GM12892 (cell line): Measurements from ENCODE around the gene TAF7L.

Experiments
- POLR2A ChIP-seq: IDR thresholded peaks from 2 replicates; pipeline ENCODE4 v1.6.1; 2011; ENCODE audit warnings: low read depth, low read length, control low read depth
- POLR2AphosphoS5 ChIP-seq: IDR thresholded peaks from 2 replicates; pipeline ENCODE4 v1.6.1; 2011; ENCODE audit warnings: low read depth, low read length, control low read depth
- TAF1 ChIP-seq: IDR thresholded peaks from 2 replicates; pipeline ENCODE4 v1.6.1; 2011; ENCODE audit warnings: low read depth, mild to moderate bottlenecking, control low read depth, low read length, borderline replicate concordance

DNA sequence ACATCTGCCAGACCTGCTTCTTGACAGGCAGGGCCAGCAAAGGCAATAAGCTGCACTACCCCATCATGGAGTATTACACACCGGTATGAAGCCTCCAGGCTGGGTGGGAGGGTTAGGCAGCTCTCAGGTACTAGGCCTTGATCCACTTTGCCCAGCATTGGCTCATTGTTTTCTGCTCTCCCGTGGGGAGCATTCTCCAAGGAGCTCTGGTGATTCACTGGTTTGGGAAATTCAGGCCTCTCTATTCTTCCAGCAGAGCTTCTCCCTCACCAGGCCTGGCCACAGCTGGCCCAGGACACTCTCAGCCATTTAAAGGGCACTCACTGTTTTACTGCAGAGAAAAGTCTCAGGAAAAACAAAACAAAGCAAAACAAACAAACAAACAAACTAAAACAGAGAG, 38.5 kb downstream of the TAF7L start:
- TF ChIP-seq POLR2AphosphoS5 (no peak), POLR2A (no peak), TAF1 (no peak)
